GM21423 (cell line): ENCODE results near the gene TIPRL.
"Not testable (repeated sequence)": the region's sequence is repeated elsewhere in the genome, so short reads cannot be mapped to it uniquely, and the experiment has no call there.

ENCODE experiments used
- ATAC-seq: cut with Tn5 transposase; IDR thresholded peaks from one replicate; pipeline ENCODE4 v1.9.1; 2021; ENCODE audit warnings: mild to moderate bottlenecking, moderate library complexity; ENCODE audit not compliant: unreplicated experiment

The TIPRL gene

DNA sequence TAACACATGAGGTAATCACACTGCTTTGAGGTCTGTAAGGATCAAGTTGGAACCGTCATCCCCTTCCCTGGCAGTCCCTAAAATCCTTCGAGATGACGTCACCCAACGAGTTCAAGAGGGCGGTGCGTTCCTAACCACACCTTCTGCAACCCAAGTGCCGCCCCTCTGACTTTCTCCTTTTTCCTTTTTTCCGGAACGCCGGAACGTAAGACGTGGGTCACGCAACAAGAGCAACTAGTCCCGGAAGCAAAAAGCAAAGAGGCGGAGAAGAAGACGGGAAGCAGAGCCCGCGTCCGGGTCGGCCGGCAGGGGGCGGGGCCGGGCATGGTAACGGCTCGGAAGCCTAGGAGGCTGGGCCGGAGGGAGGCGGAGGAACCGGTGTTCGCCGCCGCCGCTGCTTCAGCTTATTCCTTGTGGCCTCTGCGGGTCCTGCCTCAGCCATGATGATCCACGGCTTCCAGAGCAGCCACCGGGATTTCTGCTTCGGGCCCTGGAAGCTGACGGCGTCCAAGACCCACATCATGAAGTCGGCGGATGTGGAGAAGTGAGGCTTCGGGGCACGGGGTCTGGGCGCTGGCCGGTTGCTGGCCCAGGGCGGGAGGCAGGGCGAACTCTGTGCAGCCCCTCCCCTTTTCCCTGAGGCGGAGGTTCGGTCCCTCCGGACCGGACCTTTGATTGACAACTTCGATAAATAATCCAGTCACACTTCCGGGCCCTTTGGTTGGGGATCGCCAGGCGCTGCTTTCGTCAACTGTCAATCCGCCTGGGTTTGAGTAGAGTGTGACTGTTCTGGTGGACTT is at the start of gene TIPRL:
Gene TIPRL (plus strand): TSS at position 325 of the 800 bp plus-strand sequence. CDS start 116 bp downstream, at position 441.
- ATAC-seq = peak; percentile 89

DNA sequence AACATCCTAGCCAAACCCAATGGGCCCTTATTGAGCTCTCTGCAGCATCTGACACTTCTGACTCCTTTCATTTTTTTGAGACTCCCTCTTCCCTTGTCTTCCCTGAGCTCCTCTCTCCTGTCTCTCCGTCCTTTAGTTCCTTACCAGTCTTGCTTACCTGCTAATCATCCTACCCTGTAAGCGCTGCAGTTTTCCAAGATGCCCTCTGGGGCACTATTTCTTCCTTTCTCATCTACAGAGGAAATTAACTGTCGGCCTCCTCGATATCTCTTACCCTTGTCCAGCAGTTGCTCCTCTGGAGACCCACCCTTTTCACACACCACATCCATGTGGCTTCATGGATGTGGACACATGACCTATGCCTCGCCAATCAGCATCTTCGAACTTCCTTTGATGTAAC is 48.8 kb upstream of the TIPRL start:
- ATAC-seq = no peak

DNA sequence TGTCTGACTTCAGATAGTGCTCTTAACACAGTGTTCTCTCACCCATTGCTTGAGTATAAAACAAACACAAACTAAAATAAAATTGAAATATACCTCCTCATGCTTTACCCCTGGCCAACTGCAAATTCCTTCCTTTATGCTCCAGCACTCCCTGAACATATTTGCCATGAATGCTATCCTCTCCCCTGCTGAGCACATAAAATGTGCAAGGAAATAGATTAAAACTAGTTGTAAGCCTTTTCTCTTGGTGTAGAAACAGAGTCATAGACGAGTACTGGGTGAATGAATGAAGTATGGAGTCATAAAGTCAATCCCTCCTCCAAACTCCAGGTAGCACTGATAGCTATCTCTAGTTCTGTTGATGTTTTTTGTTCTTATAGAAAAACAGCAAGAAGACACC is 44.6 kb upstream of the TIPRL start:
- no peak for ATAC-seq

DNA sequence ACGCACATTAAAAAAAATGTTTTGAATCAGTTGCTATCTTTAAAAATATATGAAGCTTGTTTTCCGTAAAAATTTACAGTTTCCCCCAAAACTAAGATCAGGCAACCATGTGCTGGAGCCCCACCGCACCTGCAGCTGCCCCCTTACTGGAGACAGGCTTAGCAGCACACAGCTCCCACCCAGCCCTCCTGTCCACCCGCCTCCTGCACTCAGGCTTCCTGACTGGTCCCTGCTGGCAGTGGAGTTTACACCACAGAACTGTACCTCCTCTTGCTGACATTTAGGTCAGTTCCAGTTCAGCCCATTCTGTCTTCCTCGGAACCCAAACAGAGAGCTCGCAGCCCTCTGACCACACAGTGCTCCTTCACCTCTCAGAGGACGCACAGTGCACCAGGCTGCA is 44.1 kb upstream of the TIPRL start:
- no peak for ATAC-seq

DNA sequence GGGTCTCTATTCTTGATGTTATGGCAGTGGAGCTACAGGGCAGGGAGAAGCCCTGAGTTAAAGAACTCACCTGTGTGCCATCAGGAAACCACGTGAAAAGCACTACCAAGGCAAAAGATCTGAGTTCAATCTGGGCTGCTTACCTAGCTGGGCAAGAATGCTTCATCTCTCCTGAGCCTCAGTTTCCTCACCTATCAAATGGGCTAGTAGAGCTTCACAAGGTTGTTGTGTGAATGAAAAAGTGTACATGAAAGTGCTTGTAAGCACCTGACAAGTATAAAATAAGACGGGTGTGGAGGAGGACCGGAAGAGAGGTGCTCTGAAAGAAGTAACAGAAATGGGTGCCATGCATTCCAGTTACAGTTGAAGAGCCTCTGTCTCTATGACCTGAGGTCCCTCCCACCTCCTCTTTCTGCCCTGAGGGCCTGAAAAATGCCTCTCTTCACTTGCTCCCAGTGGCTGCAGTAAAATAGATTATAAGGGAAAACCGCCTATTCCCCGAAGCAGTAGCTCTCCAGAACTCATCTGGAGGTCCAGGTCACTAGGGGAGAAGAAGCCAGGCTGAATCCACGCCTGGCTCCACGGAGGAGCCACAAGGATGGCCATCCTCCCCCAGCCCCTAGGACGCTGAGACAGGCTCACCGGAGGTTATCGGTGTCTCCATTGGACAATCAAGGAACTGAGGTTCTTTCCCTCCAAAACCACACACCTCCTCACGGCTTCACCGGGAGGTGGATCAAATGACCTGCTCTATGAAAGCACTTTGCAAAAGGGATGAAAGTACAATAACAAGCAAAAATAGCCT is 43.4 kb upstream of the TIPRL start:
- no peak for ATAC-seq

DNA sequence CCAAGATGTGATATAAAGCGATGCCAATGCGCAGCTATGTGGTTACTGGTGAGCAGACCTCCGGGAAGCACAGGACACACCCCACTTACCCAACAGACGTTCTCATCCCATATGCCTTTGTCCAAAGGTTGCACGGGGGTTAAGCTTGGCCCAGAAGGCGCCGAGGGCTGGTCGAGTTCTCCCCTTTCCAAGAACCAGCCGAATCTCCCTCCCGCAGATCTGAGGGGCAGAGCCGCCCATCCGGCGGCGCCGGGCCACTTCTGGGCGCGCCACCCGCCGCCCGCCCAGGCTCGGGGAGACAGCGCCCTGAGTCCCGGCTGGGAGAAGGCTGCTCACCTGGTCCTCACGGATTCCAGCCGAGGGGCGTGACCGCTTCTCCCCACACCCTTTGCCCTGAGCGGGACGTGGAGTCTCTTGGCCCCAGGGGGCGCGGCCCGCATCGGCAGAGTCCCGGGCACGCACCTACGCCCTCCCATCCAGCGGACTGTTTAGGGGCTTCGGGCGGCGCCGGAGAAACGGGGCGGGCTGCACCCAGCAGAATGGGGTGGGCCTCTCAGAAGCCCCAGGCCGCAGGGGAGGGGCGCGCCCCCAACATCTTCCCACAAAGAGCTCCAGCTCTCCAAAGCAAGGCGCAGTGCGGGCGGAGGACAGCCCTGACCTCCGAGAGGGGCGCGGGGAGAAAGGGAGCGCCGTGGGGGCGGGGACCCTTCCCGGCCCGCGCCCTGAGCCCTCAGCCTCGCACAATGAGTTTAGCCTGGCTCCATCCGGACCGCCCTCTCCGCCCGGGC is 42.6 kb upstream of the TIPRL start:
- ATAC-seq = no peak

DNA sequence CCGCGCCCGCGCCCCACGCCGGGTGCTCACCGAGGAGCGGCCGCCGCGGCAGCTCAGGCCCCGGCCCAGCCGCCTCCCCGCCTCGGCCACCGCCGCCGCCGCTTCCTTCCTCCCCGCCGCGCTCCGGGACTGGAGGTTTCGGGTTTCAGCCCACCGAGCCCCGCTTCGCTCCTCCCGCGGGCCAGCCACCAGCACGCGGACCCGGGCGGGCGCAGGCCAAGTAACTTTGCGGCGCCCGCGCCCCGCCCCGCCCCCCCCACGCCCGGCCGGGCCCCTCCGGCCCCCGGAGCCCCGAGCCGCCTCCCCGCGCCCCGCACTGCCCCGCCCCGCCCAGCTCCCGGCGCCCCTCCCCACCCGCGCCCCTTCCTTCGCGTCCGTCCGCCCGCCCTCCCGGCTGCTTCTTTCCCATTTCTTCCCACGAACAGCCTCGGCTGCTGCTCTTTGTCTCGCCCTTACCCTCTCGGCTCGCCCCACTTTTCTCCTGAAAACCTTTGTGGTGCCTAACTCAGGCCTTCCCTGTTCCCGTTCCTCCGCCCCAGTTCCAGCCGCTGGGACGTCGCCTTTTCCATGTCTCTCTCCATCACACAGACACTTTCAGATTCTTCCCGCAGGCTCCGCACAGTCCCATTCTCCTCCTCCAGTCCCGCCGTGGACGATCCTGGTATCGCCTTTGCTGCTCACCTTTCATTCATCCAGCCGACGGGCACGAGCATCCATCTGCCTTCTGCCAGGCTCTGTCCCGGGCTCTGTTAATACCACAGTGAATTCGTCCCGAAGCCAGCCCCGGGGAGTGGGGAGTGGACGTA is 41.9 kb upstream of the TIPRL start, which contains the start of gene GPR161:
Gene GPR161 (minus strand): TSS at position 222 of the 806 bp plus-strand sequence. CDS start 32,080 bp downstream, outside the sequence.
- no peak for ATAC-seq

DNA sequence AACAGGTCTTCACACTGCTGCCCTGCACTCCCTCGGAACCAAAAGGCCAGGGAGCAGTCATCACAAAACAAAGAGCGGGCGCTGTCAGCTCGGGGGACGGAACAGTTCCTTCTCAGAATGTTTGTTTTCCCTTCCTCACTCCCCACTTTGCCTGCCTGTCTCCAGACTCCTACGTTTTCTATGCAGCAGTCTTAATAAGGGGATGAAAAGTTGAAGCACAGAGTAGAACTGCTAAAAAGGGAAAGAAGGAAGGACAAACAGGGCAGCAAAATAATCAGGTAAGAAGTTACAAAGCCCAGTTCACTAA is 41.3 kb upstream of the TIPRL start:
- no peak for ATAC-seq

DNA sequence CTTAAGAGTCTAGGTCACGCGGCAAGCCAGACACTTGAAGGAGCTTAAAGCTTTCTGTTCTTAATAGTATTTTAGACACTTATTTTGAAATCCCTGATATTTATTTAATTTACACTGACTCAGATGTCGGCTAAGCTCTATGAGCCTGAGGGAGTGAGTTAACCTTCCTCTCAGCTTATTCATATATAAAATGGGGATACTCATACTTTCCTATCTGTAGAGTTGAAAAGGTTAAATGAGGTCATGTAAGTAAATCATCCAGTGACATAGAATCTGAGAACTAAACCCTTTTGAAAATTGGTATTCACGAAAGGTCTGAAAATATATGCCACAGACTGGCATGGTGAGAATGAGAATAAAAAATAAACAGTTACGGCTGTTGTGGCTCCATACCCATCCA is 40.6 kb upstream of the TIPRL start:
- no peak for ATAC-seq

DNA sequence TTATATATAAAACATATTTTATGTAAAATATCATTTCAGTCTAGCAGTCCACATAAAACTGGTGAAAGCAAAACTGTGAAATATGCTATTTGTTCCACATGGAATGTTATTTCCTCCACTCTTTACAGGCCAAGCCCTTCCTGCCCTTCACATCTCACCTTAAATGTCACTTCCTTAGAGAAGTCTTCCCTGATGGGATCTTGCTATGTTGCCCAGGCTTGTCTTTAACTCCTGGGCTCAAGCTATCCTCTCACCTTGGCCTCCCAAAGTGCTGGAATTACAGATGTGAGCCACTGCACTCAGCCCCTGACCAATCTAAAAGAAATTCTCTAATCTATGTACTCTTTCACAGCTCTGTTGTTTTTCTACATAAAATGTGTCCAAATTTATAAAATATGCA is 39.7 kb upstream of the TIPRL start:
- no peak for ATAC-seq

DNA sequence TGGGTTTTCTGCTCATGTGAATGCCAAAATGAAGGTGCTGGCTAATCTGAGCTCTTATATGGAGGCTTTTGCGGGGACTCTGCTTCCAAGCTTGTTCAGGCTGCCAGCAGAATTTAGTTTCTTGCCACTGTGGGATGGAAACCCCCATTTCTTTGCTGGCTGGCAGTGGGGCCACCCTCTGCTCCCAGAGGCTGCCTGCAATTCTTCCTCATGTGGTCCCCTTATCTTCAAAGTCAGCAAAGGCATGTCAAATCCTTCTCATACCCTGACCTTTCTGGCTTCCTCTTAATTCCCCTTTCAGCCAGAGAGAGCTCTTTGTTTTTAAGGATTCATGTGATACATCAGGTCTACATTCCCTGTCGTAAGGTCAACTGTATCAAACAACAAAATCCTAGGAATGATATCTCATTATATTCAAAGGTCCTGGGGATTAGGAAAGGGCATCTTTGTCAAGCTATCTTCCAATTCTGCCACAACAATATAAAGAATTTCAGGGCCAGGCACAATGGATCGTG is 36.8 kb upstream of the TIPRL start:
- no peak for ATAC-seq

DNA sequence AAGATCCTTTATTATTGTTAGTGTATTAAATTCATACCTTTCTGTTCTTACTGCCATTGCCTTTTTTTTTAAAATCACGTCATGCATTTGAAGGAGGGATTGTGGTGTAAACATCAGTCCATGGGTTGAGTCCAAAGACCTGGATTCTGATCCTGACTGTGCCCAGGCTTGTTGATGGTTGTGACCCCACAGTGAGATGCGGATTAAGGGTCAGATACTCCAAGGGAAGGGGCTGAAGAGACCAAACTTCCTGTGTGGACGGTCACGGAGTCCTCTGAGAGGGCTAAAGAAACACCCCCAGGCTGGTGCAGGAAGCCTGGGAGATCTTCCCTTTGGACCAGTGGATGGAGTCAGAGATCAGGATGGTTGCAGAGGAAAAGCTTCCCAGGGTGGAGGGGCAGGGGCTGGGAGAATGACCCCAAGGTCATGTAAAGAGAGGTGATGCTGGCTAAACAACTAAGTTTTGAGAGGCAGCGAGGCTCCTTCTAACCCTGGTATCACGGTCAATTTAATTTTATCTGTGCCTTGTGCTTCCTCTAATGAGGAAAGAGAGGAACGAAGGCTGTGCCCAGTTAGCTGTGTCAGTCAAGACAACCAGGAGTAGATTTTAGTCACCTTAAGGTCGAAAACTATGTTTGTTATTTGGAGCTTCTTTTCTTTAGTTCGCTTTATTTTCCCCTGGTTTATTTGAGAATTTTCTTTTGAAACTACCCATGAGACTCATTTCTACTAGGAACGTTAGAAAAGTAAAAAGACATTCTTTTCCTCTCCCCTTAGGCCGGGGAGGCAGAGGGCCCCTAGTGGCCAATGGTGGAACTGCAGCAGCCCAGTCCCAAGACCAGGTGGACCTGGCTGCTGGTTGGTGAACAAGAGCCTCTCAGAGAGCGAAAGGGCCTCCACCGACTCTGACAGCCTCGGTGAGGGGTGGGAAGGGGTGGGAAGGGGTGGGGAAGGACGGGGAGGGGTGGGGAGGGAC is 33.3 kb upstream of the TIPRL start:
- peak; percentile 78 for ATAC-seq

DNA sequence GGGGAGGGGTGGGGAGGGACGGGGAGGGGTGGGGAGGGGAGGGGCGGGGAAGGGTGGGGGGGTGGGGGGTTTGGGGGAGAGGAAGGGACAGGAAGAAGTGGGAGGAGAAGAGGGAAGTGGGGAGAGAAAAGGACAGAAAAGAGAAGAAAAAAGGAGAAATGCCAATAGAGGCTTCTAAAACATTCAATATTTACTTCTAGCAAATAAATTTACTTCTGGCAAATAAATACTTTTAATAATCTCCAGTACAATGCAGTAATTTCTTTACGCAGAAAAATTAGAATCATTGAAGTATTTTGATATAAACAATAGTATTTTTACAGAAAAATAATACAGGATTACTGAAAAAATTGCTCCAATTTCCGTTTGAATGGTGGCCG is 32.6 kb upstream of the TIPRL start:
- no peak for ATAC-seq

DNA sequence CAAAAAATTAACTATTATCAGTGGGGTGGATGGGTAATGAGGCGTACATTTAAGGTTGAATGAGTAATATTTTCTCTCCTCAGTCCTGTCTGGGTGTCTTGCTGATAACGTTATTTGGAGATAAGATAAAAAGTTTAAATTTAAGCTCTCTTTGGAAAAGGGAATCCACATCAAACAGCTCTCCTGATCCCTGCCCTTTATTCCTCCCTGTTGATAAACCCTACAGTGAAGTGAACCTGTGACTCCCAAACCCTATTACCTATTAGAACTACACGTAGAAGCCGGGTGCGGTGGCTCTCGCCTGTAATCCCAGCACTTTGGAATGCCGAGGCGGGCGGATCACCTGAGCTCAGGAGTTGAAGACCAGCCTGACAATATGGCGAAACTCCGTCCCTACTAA is 32.1 kb upstream of the TIPRL start:
- ATAC-seq = no peak

DNA sequence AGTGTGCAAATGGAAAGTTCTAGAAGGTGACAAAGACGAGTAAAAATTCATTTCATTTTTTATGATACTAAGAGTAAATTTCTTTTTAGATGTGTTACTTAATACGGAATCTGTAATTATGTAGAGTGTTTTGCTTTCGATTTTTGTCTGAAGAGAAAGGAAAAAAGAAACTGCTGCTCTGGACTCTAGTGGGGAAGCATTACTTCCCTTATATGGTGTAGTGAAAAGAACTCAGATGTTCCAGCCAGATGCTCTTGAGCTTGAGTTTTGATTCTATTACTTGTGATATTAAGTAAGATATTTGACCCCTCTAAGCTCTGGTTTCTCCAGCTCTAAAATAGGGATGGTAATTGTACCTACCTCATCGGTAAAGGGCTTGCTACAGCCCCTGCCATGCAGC is 29.8 kb upstream of the TIPRL start:
- peak; percentile 54 for ATAC-seq

DNA sequence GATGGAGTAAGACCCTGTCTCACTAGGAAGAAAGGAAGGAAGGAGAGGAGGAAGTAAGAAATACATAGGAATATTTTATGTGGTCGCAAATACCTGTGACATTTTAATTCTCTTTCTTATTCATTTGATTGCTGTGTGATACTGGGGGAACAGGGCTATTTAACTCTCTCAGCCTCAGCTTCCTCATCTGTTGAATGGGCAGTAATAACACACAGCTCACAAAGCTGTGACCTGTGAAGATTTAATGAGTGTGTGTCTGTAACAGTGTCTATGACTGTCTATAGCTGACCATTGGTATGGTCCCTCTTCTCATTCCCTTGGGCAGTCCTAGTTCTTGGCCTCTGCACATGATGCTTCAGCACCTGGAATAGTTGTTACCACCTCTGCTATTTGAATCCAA is 28.5 kb upstream of the TIPRL start:
- no peak for ATAC-seq

DNA sequence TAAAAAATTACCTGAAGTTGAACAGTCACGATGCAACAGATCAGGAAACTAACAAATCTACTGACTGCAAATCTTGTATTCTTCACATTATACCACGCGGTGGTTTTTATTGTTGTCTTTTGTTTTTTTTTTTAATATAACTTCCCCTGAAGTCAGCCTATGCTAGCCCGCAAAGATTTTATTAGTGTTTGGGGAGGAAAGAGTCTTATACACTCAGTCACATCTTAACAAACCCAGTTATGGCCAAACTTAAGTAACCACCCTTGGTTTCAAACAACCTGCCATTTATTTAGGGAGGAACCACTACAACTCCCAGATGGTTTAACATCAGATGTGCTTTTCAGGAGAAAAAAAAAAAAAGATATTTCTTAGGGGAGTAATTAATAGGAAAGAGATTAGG is 26.8 kb upstream of the TIPRL start:
- ATAC-seq = no peak

DNA sequence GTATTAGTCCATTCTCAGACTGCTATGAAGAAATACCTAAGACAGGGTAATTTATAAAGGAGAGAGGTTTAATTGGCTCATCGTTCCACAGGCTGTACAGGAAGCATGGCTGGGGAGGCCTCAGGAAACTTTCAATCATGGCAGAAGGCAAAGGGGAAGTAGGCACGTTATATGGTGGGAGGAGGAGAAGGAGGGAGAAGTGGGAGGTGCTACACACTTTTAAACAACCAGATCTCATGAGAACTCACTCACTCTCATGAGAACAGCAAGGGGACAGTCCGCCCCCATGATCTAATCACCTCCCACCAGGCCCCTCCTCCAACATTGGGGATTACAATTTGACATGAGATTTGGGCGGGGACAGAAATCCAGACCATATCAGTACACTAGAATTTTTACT is 24.1 kb upstream of the TIPRL start:
- not testable (repeated sequence) for ATAC-seq

DNA sequence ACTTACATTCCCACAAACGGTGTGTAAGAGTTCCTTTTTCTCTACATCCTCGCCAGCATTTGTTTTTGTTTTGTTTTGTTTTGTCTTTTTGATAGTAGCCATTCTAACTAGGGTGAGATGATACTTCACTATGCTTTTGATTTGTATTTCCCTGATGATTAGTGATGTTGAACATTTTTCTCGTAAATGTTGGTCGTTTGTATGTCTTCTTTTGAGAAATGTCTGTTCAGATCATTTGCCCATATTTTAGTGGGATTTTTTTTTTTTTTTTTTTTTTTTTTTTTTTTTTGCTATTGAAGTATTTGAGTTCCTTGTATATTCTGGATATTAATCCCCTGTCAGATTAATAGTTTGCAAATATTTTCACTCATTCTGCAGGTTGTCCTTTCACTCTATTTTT is 22.9 kb upstream of the TIPRL start:
- no peak for ATAC-seq
